Liver (tissue), 3 donors: ENCODE data around the gene LANCL3.

Source experiments
- ATF3 ChIP-seq: IDR thresholded peaks from 2 replicates; pipeline ENCODE4 v1.6.1; 2016; ENCODE audit warnings: antibody characterized with exemption
- CTCF ChIP-seq: fragments of 150-350 bp; IDR thresholded peaks from 2 replicates; pipeline ENCODE4 v1.5.1; 2017; ENCODE audit warnings: improper control_type of control experiment, low read depth, low read length; ENCODE audit not compliant: missing input control
- FOXA1 ChIP-seq: IDR thresholded peaks from 2 replicates; pipeline ENCODE4 v1.6.1; 2016; ENCODE audit warnings: antibody characterized with exemption
- GABPA ChIP-seq, 2 donors: IDR thresholded peaks in 1 of 2; conservative IDR thresholded peaks in 1 of 2; 2 replicates each; pipeline ENCODE4 v1.6.1; 2016; ENCODE audit warnings: antibody characterized with exemption in 2 of 2, mild to moderate bottlenecking in 1 of 2, moderate library complexity in 1 of 2
- HNF4A ChIP-seq, 2 donors: conservative IDR thresholded peaks; 2 replicates each; pipeline ENCODE4 v1.6.1; 2016; ENCODE audit warnings: antibody characterized with exemption in 2 of 2, mild to moderate bottlenecking in 2 of 2
- MAX ChIP-seq: IDR thresholded peaks from 2 replicates; pipeline ENCODE4 v1.6.1; 2016; ENCODE audit warnings: antibody characterized with exemption
- NR2F2 ChIP-seq: IDR thresholded peaks from 2 replicates; pipeline ENCODE4 v1.6.1; 2016; ENCODE audit warnings: antibody characterized with exemption
- RAD21 ChIP-seq, 2 donors: IDR thresholded peaks; 2 replicates each; pipeline ENCODE4 v1.6.1; 2016; ENCODE audit warnings: antibody characterized with exemption in 2 of 2, mild to moderate bottlenecking in 2 of 2
- REST ChIP-seq: IDR thresholded peaks from 2 replicates; pipeline ENCODE4 v1.6.1; 2016; ENCODE audit warnings: antibody characterized with exemption, mild to moderate bottlenecking
- RXRA ChIP-seq, 2 donors: IDR thresholded peaks; 2 replicates each; pipeline ENCODE4 v1.6.1; 2017 to 2018; ENCODE audit warnings: antibody characterized with exemption in 2 of 2, mild to moderate bottlenecking in 1 of 2
- SP1 ChIP-seq: IDR thresholded peaks from 2 replicates; pipeline ENCODE4 v1.6.1; 2018; ENCODE audit warnings: antibody characterized with exemption, mild to moderate bottlenecking
- TAF1 ChIP-seq: conservative IDR thresholded peaks from 2 replicates; pipeline ENCODE4 v1.6.1; 2016; ENCODE audit warnings: antibody characterized with exemption, mild to moderate bottlenecking
- YY1 ChIP-seq: IDR thresholded peaks from 2 replicates; pipeline ENCODE4 v1.6.1; 2016; ENCODE audit warnings: antibody characterized with exemption, mild to moderate bottlenecking
- ZBTB33 ChIP-seq: IDR thresholded peaks from 2 replicates; pipeline ENCODE4 v1.6.1; 2016; ENCODE audit warnings: antibody characterized with exemption
- donor health status: healthy.
- donor health status: healthy.

GRCh38 chrX:37666516-37666915 lies 95.1 kb downstream of the LANCL3 start:
- no peak for TF ChIP-seq RAD21 (IDR thresholded peaks at IDR 0.05)
- no peak for TF ChIP-seq REST
- no peak for TF ChIP-seq CTCF
- no peak for TF ChIP-seq SP1
- TF ChIP-seq MAX = no peak
- TF ChIP-seq ATF3 = no peak
- TF ChIP-seq RXRA (IDR thresholded peaks at IDR 0.05) = no peak
- no peak for TF ChIP-seq GABPA (IDR thresholded peaks at IDR 0.05 in 1 of 2, conservative IDR thresholded peaks at IDR 0.05 in 1 of 2)
- no peak for TF ChIP-seq YY1
- TF ChIP-seq TAF1 = no peak
- no peak for TF ChIP-seq HNF4A (conservative IDR thresholded peaks at IDR 0.05)
- TF ChIP-seq FOXA1 = no peak
- TF ChIP-seq NR2F2 = no peak
- no peak for TF ChIP-seq ZBTB33
